ENCODE measurements around the gene SLC25A34. TPM values are rescaled to one million over a fixed set of nuclear protein-coding genes. Genes with fewer than 3 reads are reported as not detected.

The SLC25A34 gene
- polyA plus RNA-seq, 1 of the 3 experiments (the other 2 are of a cell fraction) = 1.4 TPM

- Histone ChIP-seq H3K27ac (ENCODE audit: low read depth in 2 of 2, low read length in 1 of 2) (no peak overlapping the region), H3K4me1 (ENCODE audit: control insufficient read depth in 1 of 2, insufficient read depth in 2 of 2, low read depth in 1 of 2, low read length in 1 of 2) (no peaks in the 10 kb centered on the region), H3K4me3 (ENCODE audit: low read depth in 2 of 2, low read length in 1 of 2) (no peak overlapping the region), H2AFZ (ENCODE audit: low read depth) (no peak overlapping the region), H3F3A (replicated peaks; ENCODE audit: insufficient read depth) (no peaks in the 10 kb centered on the region), H3K36me3 (replicated peaks in 1 of 2; ENCODE audit: control insufficient read depth in 1 of 2, insufficient read depth in 2 of 2, low read length in 1 of 2) (peaks cover 0 to 72% of the 10 kb centered on the region in 2 experiments), H3K79me2 (ENCODE audit: insufficient read depth) (no peaks in the 10 kb centered on the region), H3K27me3 (ENCODE audit: insufficient read depth) (no peaks in the 10 kb centered on the region), H3K4me2 (no peak overlapping the region), H4K20me1 (ENCODE audit: insufficient read depth) (no peaks in the 10 kb centered on the region), H3K9ac (no peak overlapping the region), H3K9me3 (no peaks in the 10 kb centered on the region), H3K9me2 (no peaks in the 10 kb centered on the region)
- 94% methylated on average over 5 of the region's 9 CpGs for WGBS (ENCODE audit: low lambda C conversion rate)
- ChIA-PET CTCF (no interaction called here), POLR2A (no interaction called here)
- TF ChIP-seq USF2 (IDR thresholded peaks at IDR 0.05; ENCODE audit: borderline replicate concordance, low read depth, low read length) (no peak), GABPA (IDR thresholded peaks at IDR 0.05; ENCODE audit: low read depth) (no peak), CHD2 (IDR thresholded peaks at IDR 0.05; ENCODE audit: low read length, partially characterized antibody) (no peak), POLR2AphosphoS5 (IDR thresholded peaks at IDR 0.05; ENCODE audit: low read depth, low read length) (no peak), YY1 (IDR thresholded peaks at IDR 0.05; ENCODE audit: low read depth) (no peak), FOSL2 (IDR thresholded peaks at IDR 0.05; ENCODE audit: borderline replicate concordance, low read depth) (no peak), RXRA (IDR thresholded peaks at IDR 0.05; ENCODE audit: borderline replicate concordance, low read depth) (no peak)
- DNase-seq = no peak
Measured at GRCh38 chr1:15726508-15726907, 9.6 kb upstream of the SLC25A34 start.

- Histone ChIP-seq H3K4me3 (ENCODE audit: low read depth in 2 of 2, low read length in 1 of 2) (no peak overlapping the region), H3K9me3 (no peaks in the 10 kb centered on the region), H4K20me1 (ENCODE audit: insufficient read depth) (no peaks in the 10 kb centered on the region), H3K27me3 (ENCODE audit: insufficient read depth) (no peaks in the 10 kb centered on the region), H3K4me2 (no peak overlapping the region), H3K79me2 (ENCODE audit: insufficient read depth) (no peaks in the 10 kb centered on the region), H3K4me1 (ENCODE audit: control insufficient read depth in 1 of 2, insufficient read depth in 2 of 2, low read depth in 1 of 2, low read length in 1 of 2) (no peaks in the 10 kb centered on the region), H3F3A (replicated peaks; ENCODE audit: insufficient read depth) (no peaks in the 10 kb centered on the region), H3K9me2 (no peaks in the 10 kb centered on the region), H2AFZ (ENCODE audit: low read depth) (no peak overlapping the region), H3K36me3 (replicated peaks in 1 of 2; ENCODE audit: control insufficient read depth in 1 of 2, insufficient read depth in 2 of 2, low read length in 1 of 2) (peaks cover 0 to 74% of the 10 kb centered on the region in 2 experiments), H3K9ac (no peak overlapping the region), H3K27ac (ENCODE audit: low read depth in 2 of 2, low read length in 1 of 2) (no peak overlapping the region)
- 94% methylated on average over 13 of the region's 21 CpGs for WGBS (ENCODE audit: low lambda C conversion rate)
- TF ChIP-seq REST (IDR thresholded peaks at IDR 0.05; ENCODE audit: low read depth, low read length) (peak; percentile 67), FOSL2 (IDR thresholded peaks at IDR 0.05; ENCODE audit: borderline replicate concordance, low read depth) (no peak)
- no peak for DNase-seq
- POLR2A ChIA-PET = interaction anchor here (1.2 kb wide), 1 partner anchor 11 kb away, joined by 3 read pairs; no protein-coding TSS in a partner anchor
- CTCF ChIA-PET = interaction anchor here (1.2 kb wide), 1 partner anchor 21 kb away, joined by 3 read pairs; no protein-coding TSS in a partner anchor
Measured at GRCh38 chr1:15727021-15727420, 9.0 kb upstream of the SLC25A34 start.

All from SK-N-SH (cell line).